Measurements from ENCODE around the gene STX1A. TPM values are rescaled to one million over a fixed set of nuclear protein-coding genes. Genes with fewer than 3 reads are reported as not detected.
A peak's percentile ranks its signal among the peaks of the same experiment; 100 is the strongest.

The STX1A gene
- total and polyA plus RNA-seq, 2 of the 13 experiments (the other 11 are each of a cell fraction or from before 2014, with no cell fraction given) = 6.1 to 12.2 TPM

GRCh38 chr7:73667344-73668102 lies 51.9 kb downstream of the STX1A start, which contains the start of gene VPS37D (continued):
- TF ChIP-seq, protein P1, sequence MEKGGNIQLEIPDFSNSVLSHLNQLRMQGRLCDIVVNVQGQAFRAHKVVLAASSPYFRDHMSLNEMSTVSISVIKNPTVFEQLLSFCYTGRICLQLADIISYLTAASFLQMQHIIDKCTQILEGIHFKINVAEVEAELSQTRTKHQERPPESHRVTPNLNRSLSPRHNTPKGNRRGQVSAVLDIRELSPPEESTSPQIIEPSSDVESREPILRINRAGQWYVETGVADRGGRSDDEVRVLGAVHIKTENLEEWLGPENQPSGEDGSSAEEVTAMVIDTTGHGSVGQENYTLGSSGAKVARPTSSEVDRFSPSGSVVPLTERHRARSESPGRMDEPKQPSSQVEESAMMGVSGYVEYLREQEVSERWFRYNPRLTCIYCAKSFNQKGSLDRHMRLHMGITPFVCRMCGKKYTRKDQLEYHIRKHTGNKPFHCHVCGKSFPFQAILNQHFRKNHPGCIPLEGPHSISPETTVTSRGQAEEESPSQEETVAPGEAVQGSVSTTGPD (CRISPR knock-in tag; IDR thresholded peaks at IDR 0.05) = no peak
- no peak; the same call in 1 of the 2 replicates for TF ChIP-seq MXD4 (CRISPR knock-in tag; IDR thresholded peaks at IDR 0.05)
- TF ChIP-seq, protein P2, sequence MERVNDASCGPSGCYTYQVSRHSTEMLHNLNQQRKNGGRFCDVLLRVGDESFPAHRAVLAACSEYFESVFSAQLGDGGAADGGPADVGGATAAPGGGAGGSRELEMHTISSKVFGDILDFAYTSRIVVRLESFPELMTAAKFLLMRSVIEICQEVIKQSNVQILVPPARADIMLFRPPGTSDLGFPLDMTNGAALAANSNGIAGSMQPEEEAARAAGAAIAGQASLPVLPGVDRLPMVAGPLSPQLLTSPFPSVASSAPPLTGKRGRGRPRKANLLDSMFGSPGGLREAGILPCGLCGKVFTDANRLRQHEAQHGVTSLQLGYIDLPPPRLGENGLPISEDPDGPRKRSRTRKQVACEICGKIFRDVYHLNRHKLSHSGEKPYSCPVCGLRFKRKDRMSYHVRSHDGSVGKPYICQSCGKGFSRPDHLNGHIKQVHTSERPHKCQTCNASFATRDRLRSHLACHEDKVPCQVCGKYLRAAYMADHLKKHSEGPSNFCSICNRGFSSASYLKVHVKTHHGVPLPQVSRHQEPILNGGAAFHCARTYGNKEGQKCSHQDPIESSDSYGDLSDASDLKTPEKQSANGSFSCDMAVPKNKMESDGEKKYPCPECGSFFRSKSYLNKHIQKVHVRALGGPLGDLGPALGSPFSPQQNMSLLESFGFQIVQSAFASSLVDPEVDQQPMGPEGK (CRISPR knock-in tag; IDR thresholded peaks at IDR 0.05) = no peak; the same call in none of the 2 replicates
- no peak for TF ChIP-seq ZNF776 (CRISPR knock-in tag; IDR thresholded peaks at IDR 0.05)
- TF ChIP-seq ZNF891 (CRISPR knock-in tag; IDR thresholded peaks at IDR 0.05) = 0 out of 2 replicates have a peak, but pooled peaks have one; percentile 33
- peak; percentile 55; the same call in 1 of the 2 replicates for TF ChIP-seq SPEN (CRISPR knock-in tag; IDR thresholded peaks at IDR 0.05; ENCODE audit: low read depth)
- TF ChIP-seq, protein P3, sequence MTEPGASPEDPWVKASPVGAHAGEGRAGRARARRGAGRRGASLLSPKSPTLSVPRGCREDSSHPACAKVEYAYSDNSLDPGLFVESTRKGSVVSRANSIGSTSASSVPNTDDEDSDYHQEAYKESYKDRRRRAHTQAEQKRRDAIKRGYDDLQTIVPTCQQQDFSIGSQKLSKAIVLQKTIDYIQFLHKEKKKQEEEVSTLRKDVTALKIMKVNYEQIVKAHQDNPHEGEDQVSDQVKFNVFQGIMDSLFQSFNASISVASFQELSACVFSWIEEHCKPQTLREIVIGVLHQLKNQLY (CRISPR knock-in tag; IDR thresholded peaks at IDR 0.05) = no peak
- TF ChIP-seq ZFP36 (IDR thresholded peaks at IDR 0.05; ENCODE audit: borderline replicate concordance, low read depth, low read length, partially characterized antibody) = no peak
- peak; percentile 98 for TF ChIP-seq ADNP (CRISPR knock-in tag; IDR thresholded peaks at IDR 0.05)
- no peak for TF ChIP-seq TARDBP (CRISPR knock-in tag; IDR thresholded peaks at IDR 0.05)
- TF ChIP-seq HNRNPK (IDR thresholded peaks at IDR 0.05; ENCODE audit: low read depth, low read length, poor library complexity, severe bottlenecking) = no peak
- no peak for TF ChIP-seq ZNF549 (CRISPR knock-in tag; IDR thresholded peaks at IDR 0.05)
- TF ChIP-seq ZNF281 (CRISPR knock-in tag; IDR thresholded peaks at IDR 0.05; ENCODE audit: borderline replicate concordance) = peak; percentile 79; the same call in 1 of the 2 replicates
- TF ChIP-seq E2F2 (CRISPR knock-in tag; IDR thresholded peaks at IDR 0.05; ENCODE audit: borderline replicate concordance) = no peak
- TF ChIP-seq RFXANK (CRISPR knock-in tag; IDR thresholded peaks at IDR 0.05) = no peak
- TF ChIP-seq, protein P4, sequence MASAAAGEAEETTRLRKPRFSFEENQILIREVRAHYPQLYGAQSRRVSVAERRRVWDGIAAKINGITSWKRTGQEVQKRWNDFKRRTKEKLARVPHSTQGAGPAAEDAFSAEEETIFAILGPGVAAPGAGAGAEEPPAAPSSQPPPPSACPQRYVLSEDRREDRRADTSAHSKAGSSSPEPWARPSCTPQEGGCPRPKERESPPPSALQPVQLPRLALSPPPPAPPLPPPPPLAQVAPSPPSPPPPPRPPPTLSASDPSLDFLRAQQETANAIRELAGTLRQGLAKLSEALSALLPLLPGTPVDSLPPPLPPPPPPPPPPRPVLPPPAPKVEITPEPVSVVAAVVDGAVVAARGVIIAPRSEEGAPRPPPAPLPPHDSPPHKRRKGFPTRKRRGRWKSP (CRISPR knock-in tag; IDR thresholded peaks at IDR 0.05) = no peak
- TF ChIP-seq RBFOX2 (IDR thresholded peaks at IDR 0.05; ENCODE audit: low read depth, low read length) = peak; percentile 58
- no peak for TF ChIP-seq ZNF737 (CRISPR knock-in tag; IDR thresholded peaks at IDR 0.05; ENCODE audit: borderline replicate concordance)
